Suprapubic skin (tissue), 4 donors: ENCODE data around the gene OR6C76. TPM values are rescaled to one million over a fixed set of nuclear protein-coding genes. Genes with fewer than 3 reads are reported as not detected.
"Not testable (repeated sequence)": the region's sequence is repeated elsewhere in the genome, so short reads cannot be mapped to it uniquely, and the experiment has no call there.

Experiments
- DNase-seq, 2 donors: peaks; one replicate each; pipeline ENCODE4 v3.0.0-alpha.2; 2019; ENCODE audit warnings: low spot score in 2 of 2
- H3K27ac ChIP-seq: fragments of 200-600 bp; sonication (generic); one replicate; pipeline ENCODE4 v1.5.1; 2019
- H3K27me3 ChIP-seq: fragments of 200-600 bp; sonication (generic); one replicate; pipeline ENCODE4 v1.5.1; 2019
- H3K36me3 ChIP-seq: fragments of 200-600 bp; sonication (generic); one replicate; pipeline ENCODE4 v1.5.1; 2019
- H3K4me1 ChIP-seq: fragments of 200-600 bp; sonication (generic); one replicate; pipeline ENCODE4 v1.5.1; 2019
- H3K4me3 ChIP-seq: fragments of 200-600 bp; sonication (generic); one replicate; pipeline ENCODE4 v1.5.1; 2019; ENCODE audit warnings: mild to moderate bottlenecking
- H3K9me3 ChIP-seq: fragments of 200-600 bp; sonication (generic); one replicate; pipeline ENCODE4 v1.5.1; 2019
- EP300 ChIP-seq: sonication (generic); formaldehyde crosslinking; IDR thresholded peaks from one replicate; pipeline ENCODE4 v1.6.1; 2017; ENCODE audit warnings: antibody characterized with exemption
- POLR2A ChIP-seq, 2 donors: fragments of 450-650 bp; IDR thresholded peaks; one replicate each; pipeline ENCODE4 v1.6.1; 2017; ENCODE audit warnings: antibody characterized with exemption in 2 of 2, mild to moderate bottlenecking in 2 of 2, moderate library complexity in 2 of 2
- POLR2AphosphoS5 ChIP-seq, 3 donors: sonication (generic); formaldehyde crosslinking; IDR thresholded peaks; one replicate each; pipeline ENCODE4 v1.6.1; 2017; ENCODE audit warnings: antibody characterized with exemption in 3 of 3
- WGBS: methylation state at CpG from one replicate; pipeline ENCODE4 v1.1.5; 2018; 5-methylcytosine and 5-hydroxymethylcytosine counted together
- total RNA-seq, 4 donors: library from RNA; depleted of rRNA; stranded (reverse); fragments of >200 nt; gene quantifications; one replicate each; pipeline ENCODE4 v1.1.0, GENCODE V29; 2016
- TF ChIP-seq, protein P1 (sequence below), 2 donors: fragments of 200-600 bp in 1 of 2; fragments of 450-650 bp in 1 of 2; sonication (generic) in 1 of 2; IDR thresholded peaks; one replicate each; pipeline ENCODE4 v1.5.1; 2016 to 2019; ENCODE audit warnings: antibody characterized with exemption in 2 of 2, mild to moderate bottlenecking in 1 of 2, moderate library complexity in 1 of 2

The OR6C76 gene
- total RNA-seq, 4 donors from 2014 or later, result not detected

DNA sequence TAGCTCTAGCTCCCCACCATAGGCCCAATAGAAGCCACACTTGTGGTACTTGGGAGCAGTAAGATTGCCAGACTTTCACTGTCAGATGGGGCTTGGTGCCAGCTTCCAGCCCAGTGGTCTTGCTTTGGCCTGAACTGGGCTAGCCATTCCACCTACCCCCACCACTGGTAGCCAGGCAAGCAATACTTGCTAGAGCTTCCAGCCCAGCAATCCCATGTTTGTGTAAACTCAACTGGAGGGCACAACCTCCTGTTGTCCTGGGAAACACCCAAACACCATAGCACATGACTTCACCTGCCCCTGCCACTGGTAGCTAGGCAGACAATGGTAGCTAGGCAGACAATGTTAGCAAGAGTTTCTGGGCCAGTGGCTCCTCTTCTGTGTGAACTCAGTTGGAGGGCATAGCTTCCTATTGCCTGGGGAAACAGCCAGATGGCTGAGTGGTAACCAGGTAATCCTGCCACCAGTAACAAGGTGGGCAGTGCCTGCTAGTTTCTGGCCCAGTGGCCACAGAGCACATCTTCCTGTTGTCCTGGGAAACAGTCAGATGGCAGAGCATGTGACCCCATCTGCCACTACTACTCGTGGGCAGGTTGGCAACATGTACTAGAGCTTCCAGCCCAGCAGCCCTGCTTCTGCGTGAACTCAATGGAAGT lies 5.6 kb upstream of the OR6C76 start:
- Histone ChIP-seq H3K36me3 (no peaks in the 10 kb centered on the region), H3K4me1 (no peaks in the 10 kb centered on the region), H3K9me3 (peaks cover 8% of the 10 kb centered on the region), H3K4me3 (no peak overlapping the region), H3K27ac (no peak overlapping the region), H3K27me3 (peaks cover 3% of the 10 kb centered on the region)
- TF ChIP-seq POLR2AphosphoS5 (IDR thresholded peaks at IDR 0.05) (no peak), POLR2A (IDR thresholded peaks at IDR 0.05) (no peak), EP300 (no peak)
- TF ChIP-seq, protein P1, sequence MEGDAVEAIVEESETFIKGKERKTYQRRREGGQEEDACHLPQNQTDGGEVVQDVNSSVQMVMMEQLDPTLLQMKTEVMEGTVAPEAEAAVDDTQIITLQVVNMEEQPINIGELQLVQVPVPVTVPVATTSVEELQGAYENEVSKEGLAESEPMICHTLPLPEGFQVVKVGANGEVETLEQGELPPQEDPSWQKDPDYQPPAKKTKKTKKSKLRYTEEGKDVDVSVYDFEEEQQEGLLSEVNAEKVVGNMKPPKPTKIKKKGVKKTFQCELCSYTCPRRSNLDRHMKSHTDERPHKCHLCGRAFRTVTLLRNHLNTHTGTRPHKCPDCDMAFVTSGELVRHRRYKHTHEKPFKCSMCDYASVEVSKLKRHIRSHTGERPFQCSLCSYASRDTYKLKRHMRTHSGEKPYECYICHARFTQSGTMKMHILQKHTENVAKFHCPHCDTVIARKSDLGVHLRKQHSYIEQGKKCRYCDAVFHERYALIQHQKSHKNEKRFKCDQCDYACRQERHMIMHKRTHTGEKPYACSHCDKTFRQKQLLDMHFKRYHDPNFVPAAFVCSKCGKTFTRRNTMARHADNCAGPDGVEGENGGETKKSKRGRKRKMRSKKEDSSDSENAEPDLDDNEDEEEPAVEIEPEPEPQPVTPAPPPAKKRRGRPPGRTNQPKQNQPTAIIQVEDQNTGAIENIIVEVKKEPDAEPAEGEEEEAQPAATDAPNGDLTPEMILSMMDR (IDR thresholded peaks at IDR 0.05), result no peak
- WGBS, result 77% methylated on average over 2 of the region's 2 CpGs
- no peak for DNase-seq

DNA sequence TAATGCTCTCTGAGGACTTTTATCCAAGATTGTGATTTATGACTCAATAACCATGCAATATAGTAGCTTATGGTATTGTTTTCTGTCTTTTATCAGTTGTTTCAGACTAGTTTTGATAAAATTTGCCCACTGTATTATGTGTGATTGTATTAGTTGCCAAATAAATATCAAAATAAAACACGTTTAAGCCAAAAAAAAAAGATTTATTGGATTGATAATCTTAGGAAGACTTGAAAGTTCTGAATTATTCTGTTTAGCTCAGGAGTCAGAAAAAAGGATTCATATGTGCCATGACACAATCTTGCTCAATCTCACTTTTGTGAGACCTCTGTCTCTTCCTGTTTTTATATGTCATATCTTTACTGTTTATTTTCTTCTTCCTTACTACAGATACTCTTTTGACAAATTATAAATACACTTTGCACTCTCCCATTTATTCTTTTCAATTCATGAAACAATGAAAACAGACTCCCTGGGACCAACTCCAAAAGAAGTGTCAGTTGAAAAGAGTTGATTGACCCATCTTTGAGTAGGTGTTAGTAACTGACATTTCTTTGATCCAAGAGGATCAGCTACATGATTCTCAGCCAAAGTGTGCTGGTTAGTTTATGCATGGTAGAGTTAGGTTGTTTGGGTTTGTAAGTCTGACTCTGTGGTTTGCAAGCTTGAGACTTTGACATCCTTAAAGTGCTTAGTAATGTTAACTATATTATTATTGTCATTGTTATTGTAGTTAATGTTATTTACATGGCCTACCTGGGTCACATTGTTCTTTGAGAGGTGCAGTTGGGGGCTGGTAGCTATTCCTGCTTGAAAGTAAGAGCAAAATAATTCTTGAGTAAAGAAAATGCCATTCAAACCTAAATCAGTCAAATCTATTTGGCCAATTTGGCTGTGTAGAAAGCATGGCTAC lies 2.5 kb downstream of the OR6C76 start:
- H3K4me1 ChIP-seq, result no peaks in the 10 kb centered on the region
- H3K27ac ChIP-seq, result no peak overlapping the region
- H3K9me3 ChIP-seq, result no peaks in the 10 kb centered on the region
- DNase-seq, result no peak
- H3K36me3 ChIP-seq, result no peaks in the 10 kb centered on the region
- TF ChIP-seq EP300 (no peak), POLR2AphosphoS5 (IDR thresholded peaks at IDR 0.05) (no peak), POLR2A (IDR thresholded peaks at IDR 0.05) (no peak)
- TF ChIP-seq, protein P1 (IDR thresholded peaks at IDR 0.05), result no peak
- no peaks in the 10 kb centered on the region for H3K27me3 ChIP-seq
- WGBS, result 32% methylated on average over 1 of the region's 1 CpG
- no peak overlapping the region for H3K4me3 ChIP-seq

DNA sequence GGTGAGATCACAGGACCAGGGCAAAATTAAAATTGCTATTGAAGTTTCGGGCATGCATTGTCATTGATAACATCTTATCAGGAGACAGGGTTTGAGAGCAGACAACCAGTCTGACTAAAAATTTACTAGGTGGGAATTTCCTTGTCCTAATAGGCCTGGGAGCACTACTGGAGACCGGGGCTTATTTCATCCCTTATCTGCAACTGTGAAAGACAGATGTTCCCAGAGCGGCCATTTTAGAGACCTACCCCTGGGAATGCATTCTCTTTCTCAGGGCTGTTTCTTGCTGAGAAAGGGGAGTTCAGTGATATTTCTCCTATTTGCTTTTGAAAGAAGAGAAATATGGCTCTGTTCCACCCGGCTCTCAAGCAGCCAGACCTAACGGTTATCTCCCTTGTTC lies 15.2 kb downstream of the OR6C76 start:
- H3K27me3 ChIP-seq, H3K4me1 ChIP-seq, H3K9me3 ChIP-seq, DNase-seq, H3K4me3 ChIP-seq, H3K36me3 ChIP-seq, H3K27ac ChIP-seq: not testable (repeated sequence)
- 79% methylated on average over 5 of the region's 5 CpGs for WGBS

DNA sequence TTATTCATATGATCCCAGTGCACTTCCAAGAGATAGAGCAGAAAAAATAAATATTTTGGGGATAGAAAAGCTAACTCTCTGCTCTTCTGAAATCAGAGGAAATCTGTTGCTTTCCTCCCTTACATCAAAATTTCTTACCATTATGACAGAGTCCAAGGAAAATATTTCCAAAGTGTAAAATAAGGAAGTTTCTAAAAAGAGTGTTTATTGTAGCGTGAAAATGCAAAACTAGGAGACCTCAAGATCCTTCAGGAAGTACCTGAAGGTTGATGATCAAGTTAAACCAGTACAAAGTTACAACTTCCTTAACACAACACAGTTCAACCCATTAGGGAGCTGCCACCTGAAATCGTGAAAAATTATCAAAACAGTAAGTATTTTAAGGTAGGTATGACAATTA lies 17.7 kb downstream of the OR6C76 start, which contains the start of gene OR6C2:
TSS of gene OR6C2 (plus strand) at position 301 of the 400 bp plus-strand sequence. CDS start 8,138 bp downstream, outside the sequence.
- Histone ChIP-seq H3K27ac (no peak within 1 kb of the TSS), H3K9me3 (peaks cover 3% of the 10 kb centered on the region), H3K4me1 (no peaks in the 10 kb centered on the region), H3K27me3 (no peaks in the 10 kb centered on the region), H3K4me3 (no peak within 1 kb of the TSS), H3K36me3 (no peaks in the 10 kb centered on the region)
- DNase-seq, result no peak
- TF ChIP-seq POLR2A (IDR thresholded peaks at IDR 0.05), result no peak
- TF ChIP-seq, protein P1 (IDR thresholded peaks at IDR 0.05), result no peak
- no peak for TF ChIP-seq POLR2AphosphoS5 (IDR thresholded peaks at IDR 0.05)
- TF ChIP-seq EP300, result no peak
- WGBS, result 41% methylated on average over 2 of the region's 2 CpGs

DNA sequence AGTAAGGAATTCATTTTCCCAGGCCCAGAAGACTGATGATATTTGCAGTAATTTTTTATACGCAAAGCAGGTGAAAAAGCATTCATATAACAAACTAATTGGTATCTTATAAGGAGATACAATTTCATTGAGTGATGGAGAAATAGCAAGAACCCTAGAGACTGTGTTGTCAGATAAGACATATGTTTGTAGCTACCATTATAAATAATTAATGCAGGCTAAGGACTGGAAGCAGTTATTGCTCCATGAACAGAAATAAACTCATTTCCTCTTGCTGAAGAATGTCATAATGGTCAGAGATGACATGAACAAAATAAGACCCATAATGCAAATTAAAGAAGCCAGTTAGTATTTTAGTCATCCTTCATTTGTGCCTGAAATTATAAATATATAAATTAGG lies 19.3 kb downstream of the OR6C76 start:
- H3K9me3 ChIP-seq, result peaks cover 3% of the 10 kb centered on the region
- 100% methylated on average over 1 of the region's 1 CpG for WGBS
- DNase-seq, result no peak
- no peaks in the 10 kb centered on the region for H3K27me3 ChIP-seq
- no peak overlapping the region for H3K4me3 ChIP-seq
- TF ChIP-seq EP300, result no peak
- TF ChIP-seq POLR2A (IDR thresholded peaks at IDR 0.05), result no peak
- TF ChIP-seq POLR2AphosphoS5 (IDR thresholded peaks at IDR 0.05), result no peak
- TF ChIP-seq, protein P1 (IDR thresholded peaks at IDR 0.05), result no peak
- no peaks in the 10 kb centered on the region for H3K36me3 ChIP-seq
- no peaks in the 10 kb centered on the region for H3K4me1 ChIP-seq
- no peak overlapping the region for H3K27ac ChIP-seq
